Osteocyte (in vitro differentiated cells): ENCODE results near the gene MAN1A1. TPM values are rescaled to one million over a fixed set of nuclear protein-coding genes. Genes with fewer than 3 reads are reported as not detected.
"Not testable (repeated sequence)": the region's sequence is repeated elsewhere in the genome, so short reads cannot be mapped to it uniquely, and the experiment has no call there.

Experiments used
- DNase-seq: peaks from one replicate; pipeline ENCODE4 v3.0.0; 2021; ENCODE audit warnings: mixed read lengths; ENCODE audit not compliant: unreplicated experiment; ENCODE audit errors: extremely low spot score
- H3K27ac Mint-ChIP-seq: one replicate; pipeline ENCODE4 v1.8.0; 2021; ENCODE audit warnings: mild to moderate bottlenecking, mixed read lengths; ENCODE audit not compliant: unreplicated experiment
- H3K27me3 Mint-ChIP-seq: one replicate; pipeline ENCODE4 v1.8.0; 2021; ENCODE audit warnings: mixed read lengths; ENCODE audit not compliant: unreplicated experiment
- H3K36me3 Mint-ChIP-seq: one replicate; pipeline ENCODE4 v1.8.0; 2021; ENCODE audit warnings: mixed read lengths; ENCODE audit not compliant: unreplicated experiment
- H3K4me1 Mint-ChIP-seq: one replicate; pipeline ENCODE4 v1.8.0; 2021; ENCODE audit warnings: mixed read lengths; ENCODE audit not compliant: unreplicated experiment
- H3K4me3 Mint-ChIP-seq: one replicate; pipeline ENCODE4 v1.8.0; 2021; ENCODE audit warnings: mild to moderate bottlenecking, moderate library complexity, mixed read lengths; ENCODE audit not compliant: unreplicated experiment
- H3K9me3 Mint-ChIP-seq: one replicate; pipeline ENCODE4 v1.8.0; 2021; ENCODE audit warnings: mixed read lengths; ENCODE audit not compliant: unreplicated experiment
- total RNA-seq: library from RNA; stranded (reverse); gene quantifications from 2 replicates; pipeline ENCODE4 v1.2.1, GENCODE V29; 2021
- TF ChIP-seq, protein P1 (sequence below): fragments of 200-600 bp; sonication (generic); IDR thresholded peaks from 2 replicates; pipeline ENCODE4 v1.5.0; 2021; ENCODE audit warnings: antibody characterized with exemption, mild to moderate bottlenecking, moderate library complexity

The MAN1A1 gene
- total RNA-seq, 1 donor from 2014 or later = 7.0 TPM

DNA sequence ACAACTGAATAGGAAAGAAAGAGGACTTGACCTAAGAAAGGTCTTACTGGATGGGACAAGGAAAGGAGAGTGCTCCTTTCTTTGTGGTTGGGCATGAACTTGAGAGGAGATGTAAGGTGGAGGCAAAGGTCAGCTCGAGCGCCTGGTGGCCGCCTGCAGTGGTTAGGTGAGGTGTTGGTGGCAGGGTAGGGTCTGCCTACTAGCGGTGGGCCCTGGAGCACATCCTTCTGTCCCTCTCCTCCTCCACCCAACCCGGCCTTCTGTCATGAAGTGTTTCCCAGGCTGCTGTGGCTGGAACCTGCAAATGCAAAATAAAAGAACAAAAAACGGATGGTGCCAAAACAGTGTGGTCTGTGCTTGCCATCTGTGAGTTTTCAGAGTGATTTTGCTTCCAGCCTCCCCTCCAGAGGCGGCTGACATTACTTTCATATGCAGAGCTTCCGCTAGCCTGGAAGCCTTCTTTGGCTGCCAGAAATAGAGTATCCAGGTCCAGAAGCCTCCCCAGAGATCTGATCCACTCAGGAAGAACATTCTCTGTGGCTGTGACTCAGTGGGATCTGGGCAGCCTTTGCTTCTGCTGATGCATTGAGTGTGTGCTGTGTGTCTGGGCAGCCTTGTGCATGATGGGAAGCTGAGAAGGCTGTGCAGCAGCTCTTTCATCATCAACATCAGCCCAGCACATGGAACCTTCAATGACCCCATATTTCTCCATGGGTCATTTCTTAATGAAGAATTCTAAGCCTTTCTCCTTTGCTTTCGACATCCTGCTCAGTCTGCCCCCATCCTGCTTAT lies 191.3 kb downstream of the MAN1A1 start:
- no peak overlapping the region for H3K27ac Mint-ChIP-seq
- TF ChIP-seq, protein P1, sequence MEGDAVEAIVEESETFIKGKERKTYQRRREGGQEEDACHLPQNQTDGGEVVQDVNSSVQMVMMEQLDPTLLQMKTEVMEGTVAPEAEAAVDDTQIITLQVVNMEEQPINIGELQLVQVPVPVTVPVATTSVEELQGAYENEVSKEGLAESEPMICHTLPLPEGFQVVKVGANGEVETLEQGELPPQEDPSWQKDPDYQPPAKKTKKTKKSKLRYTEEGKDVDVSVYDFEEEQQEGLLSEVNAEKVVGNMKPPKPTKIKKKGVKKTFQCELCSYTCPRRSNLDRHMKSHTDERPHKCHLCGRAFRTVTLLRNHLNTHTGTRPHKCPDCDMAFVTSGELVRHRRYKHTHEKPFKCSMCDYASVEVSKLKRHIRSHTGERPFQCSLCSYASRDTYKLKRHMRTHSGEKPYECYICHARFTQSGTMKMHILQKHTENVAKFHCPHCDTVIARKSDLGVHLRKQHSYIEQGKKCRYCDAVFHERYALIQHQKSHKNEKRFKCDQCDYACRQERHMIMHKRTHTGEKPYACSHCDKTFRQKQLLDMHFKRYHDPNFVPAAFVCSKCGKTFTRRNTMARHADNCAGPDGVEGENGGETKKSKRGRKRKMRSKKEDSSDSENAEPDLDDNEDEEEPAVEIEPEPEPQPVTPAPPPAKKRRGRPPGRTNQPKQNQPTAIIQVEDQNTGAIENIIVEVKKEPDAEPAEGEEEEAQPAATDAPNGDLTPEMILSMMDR = no peak
- peaks cover 24% of the 10 kb centered on the region for H3K27me3 Mint-ChIP-seq
- no peaks in the 10 kb centered on the region for H3K36me3 Mint-ChIP-seq
- no peak for DNase-seq
- H3K9me3 Mint-ChIP-seq = no peaks in the 10 kb centered on the region
- no peak overlapping the region for H3K4me3 Mint-ChIP-seq
- H3K4me1 Mint-ChIP-seq = no peaks in the 10 kb centered on the region

DNA sequence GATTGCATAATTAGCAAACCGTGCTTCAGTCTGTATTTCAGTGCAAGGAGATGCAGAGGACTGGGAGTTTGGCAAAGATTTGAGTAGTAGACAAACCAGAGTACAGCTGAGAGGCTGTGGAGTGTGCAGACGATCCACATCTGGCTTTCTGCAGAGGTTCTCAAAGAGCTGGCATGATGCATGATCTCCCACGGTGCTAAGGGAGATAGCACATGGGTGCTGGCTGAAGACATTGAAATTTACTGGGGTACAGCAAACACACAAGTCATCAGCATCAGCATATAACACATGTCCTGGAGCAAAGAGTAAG lies 192.1 kb downstream of the MAN1A1 start:
- H3K4me3 Mint-ChIP-seq = no peak overlapping the region
- no peaks in the 10 kb centered on the region for H3K9me3 Mint-ChIP-seq
- DNase-seq = no peak

DNA sequence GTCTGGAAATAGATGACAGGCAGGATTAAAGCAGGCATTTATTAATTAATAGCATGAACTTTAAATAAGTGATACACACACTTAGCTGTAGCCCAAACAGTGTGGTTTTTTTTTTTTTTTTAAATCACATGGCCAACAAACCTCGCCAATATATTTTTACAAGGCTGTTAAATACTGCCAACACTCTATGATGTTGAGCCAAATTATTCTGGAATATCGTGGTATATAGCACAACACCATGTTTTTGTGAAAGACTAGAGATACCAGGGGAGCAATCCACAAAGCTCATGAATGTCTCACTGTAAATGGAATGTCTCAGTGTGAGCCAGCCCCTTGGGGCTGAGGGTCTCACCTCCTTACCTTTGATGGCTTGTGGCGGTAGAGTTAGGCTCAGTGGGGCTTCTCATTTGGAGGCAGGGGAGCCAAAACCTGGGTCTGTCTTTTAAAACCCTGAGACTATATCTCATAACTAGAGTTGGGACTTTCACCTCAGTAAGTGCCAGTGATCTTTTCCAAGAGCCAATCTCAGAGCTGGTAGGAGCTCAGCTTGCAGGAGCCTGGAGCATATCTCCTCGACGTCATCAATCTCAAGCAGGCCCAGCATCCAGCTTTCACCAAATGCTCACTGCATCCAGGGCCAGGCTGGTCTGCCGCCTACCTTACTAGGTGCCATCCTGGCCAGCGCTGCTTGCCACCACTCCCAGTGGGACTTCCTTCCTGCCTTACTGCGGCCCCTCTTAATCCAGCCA lies 192.6 kb downstream of the MAN1A1 start:
- no peak overlapping the region for H3K27ac Mint-ChIP-seq

More for the DNA sequence above, 192.1 kb downstream of the MAN1A1 start:
- H3K27ac Mint-ChIP-seq = no peak overlapping the region
- H3K27me3 Mint-ChIP-seq = peaks cover 28% of the 10 kb centered on the region
- TF ChIP-seq, protein P1 = no peak
- H3K4me1 Mint-ChIP-seq = no peaks in the 10 kb centered on the region
- no peaks in the 10 kb centered on the region for H3K36me3 Mint-ChIP-seq

DNA sequence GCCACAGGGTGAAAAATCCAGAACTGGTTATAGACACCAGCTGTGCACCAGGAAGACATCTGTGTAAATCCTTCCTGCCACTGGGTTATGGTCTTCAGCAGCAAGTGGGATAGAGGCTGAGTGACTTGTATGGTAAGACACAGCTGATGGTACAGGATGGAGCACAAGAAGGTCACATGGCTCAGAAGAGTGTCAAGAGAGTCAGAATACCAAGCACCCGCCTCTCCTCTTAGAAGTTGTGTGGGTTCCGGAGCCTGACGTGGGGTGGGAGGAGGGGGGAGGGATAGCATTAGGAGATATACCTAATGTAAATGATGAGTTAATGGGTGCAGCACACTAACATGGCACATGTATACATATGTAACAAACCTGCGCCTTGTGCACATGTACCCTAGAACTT lies 193.5 kb downstream of the MAN1A1 start:
- H3K4me3 Mint-ChIP-seq, H3K4me1 Mint-ChIP-seq, DNase-seq, H3K36me3 Mint-ChIP-seq, H3K27ac Mint-ChIP-seq, H3K9me3 Mint-ChIP-seq: not testable (repeated sequence)
- peaks cover 30% of the 10 kb centered on the region for H3K27me3 Mint-ChIP-seq

More for the DNA sequence above, 192.6 kb downstream of the MAN1A1 start:
- TF ChIP-seq, protein P1 = no peak
- Mint-ChIP-seq H3K27me3 (peaks cover 30% of the 10 kb centered on the region), H3K9me3 (no peaks in the 10 kb centered on the region), H3K4me3 (no peak overlapping the region), H3K4me1 (no peaks in the 10 kb centered on the region), H3K36me3 (no peaks in the 10 kb centered on the region)
- no peak for DNase-seq

DNA sequence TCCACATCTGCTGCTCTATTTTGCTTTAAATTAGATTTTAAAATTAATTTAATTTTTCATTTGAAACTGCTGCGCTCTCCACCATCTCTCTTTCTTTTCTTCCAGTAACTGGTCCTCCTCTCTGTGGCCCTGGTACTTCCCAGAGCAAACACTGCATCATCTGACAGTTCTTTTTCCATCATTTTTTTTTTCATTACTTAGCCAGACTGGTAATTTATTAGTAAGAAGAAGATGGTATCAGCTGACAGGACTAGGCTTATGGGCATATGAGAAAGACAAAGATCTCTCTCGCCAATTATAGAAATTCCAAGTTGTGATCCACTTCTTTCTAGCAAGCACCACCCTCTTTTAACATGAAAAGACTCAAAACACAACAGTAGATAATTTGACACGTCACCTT lies 197.4 kb downstream of the MAN1A1 start:
- TF ChIP-seq, protein P1 = no peak
- Mint-ChIP-seq H3K36me3 (no peaks in the 10 kb centered on the region), H3K27ac (no peak overlapping the region), H3K4me3 (no peak overlapping the region), H3K27me3 (peaks cover 38% of the 10 kb centered on the region), H3K4me1 (peaks cover 23% of the 10 kb centered on the region), H3K9me3 (no peaks in the 10 kb centered on the region)
- DNase-seq = no peak
